ENCODE measurements around the gene MYMK.

MYMK gene

DNA sequence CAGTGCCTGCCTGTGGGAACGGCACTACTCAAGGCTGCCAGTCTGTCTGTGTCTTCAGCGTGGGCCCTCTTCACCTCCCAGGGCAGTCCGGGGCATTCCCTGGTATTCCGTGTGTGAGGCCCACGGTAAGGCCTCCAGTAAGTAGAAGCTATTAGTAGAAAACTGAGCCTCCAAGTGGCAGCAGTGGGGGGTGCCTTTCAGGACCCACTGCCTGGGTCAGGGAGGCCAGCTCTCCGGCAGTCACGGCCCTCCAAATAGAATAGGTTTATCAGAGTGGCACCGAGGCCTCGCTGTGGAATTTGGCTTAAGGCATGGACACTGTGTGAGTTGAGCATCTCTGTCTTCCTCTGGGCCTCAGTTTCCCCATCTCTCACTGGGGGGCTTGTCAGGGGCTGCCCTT lies 32.8 kb upstream of the MYMK start:
- no peak for DNase-seq (ENCODE audit: low spot score)

DNA sequence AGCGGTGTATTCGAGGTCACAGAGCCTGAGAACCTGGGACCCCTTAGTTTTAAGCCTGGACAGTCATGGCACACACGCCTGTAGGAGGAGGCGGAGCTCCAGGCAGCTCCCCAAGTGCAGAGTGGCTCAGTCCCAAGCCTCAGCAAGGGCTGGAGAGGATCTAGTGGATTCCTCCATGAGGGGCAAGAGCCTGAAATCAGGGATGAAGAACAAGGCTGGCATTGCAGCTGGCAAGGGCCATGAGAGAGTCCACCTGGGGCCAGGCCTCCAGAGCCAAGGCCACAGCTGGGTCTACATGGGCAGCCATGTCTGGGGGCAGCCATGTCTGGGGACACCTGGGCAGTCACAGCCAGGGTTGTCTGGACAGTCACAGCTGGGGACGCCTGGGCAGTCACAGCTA lies 31.6 kb upstream of the MYMK start:
- DNase-seq (ENCODE audit: low spot score): no peak

DNA sequence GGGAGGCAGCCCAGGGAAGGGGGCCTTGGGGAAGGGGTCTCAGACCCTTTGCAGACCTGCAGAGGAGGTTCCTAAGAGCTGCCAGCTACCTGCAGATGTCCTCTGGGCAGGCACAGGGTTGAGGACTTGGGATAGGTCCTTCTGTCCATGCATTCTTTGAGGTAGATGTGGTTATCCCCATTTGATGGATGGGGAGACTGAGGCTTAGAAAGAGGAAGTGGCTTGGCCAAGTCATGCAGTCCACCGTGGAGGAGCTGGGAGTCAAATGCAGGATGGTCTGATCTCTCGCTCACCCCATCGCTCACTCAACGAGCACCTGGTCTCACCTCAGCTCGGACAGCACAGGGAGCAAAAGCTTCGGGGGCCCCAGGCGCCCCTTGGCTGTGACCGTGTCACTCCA lies 30.0 kb upstream of the MYMK start:
- no peak for DNase-seq (ENCODE audit: low spot score)

DNA sequence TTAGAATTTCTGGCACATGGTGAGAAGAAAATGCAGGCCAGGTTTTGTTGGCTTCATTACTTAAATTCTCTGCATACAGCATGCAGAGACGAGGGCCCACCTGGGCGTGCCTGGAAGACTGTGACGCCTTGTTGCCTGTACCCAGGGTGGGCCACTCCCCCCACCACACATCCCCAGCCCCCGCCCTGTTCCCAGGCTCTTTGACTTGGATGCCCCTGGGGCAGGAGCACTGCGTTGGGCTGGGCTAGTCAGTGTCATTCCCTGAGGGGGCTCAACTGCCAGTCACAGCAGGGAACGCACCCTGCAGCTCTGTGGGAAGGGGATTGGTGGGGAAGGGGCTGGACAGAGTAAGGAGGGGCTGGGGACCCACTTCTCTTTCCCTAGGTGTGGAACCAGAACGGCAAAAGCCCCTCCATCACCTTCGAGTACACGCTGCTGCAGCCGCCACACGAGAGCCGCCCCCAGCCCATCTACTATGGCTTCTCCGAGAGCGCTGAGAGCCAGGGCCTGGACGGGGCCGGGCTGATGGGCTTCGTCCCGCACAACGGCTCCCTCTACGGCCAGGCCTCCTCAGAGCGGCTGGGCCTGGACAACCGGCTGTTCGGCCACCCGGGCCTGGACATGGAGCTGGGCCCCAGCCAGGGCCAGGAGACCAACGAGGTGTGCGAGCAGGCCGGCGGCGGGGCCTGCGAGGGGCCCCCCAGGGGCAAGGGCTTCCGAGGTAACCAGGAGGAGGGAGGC lies 29.4 kb upstream of the MYMK start:
- DNase-seq (ENCODE audit: low spot score): no peak

DNA sequence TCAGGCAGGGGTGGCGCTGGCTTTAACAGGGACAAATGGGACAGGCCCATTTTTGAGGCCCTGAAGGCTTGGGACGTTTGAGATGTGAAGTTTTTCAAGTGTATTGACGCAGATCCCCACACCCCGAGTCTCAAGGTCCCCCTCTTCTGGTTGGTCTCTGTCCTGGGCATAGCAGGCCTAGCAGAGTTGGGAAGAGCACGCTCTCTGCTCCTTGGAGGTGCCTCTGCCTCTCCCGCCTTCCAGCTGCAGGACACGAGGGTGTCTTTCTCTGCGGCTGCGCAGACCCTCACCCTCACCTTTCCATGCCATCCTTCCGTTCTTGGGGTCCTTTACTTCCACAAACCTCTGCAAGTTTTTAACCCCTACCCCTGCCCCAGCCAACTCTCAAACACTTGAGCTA lies 28.4 kb upstream of the MYMK start:
- DNase-seq (ENCODE audit: low spot score): no peak

DNA sequence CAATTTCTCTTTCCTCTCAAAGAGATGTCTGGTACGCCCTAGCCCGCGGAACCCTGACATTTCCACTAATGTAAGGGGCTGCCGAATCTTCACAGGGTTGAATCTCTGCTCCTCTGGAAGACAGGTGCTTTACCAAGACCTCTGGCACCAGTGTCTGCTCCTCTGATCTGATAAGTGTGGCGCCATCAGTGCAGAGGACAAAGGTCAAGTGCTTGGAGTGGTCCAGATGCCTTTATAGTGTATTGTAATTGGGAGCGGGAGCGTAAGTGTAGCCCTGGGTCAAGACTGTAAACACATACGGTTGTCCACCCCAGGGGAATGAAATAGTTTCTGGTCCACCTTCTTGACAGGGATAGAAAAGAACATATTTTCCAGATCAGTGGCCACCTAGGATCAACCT lies 27.5 kb upstream of the MYMK start:
- DNase-seq (ENCODE audit: low spot score): no peak

DNA sequence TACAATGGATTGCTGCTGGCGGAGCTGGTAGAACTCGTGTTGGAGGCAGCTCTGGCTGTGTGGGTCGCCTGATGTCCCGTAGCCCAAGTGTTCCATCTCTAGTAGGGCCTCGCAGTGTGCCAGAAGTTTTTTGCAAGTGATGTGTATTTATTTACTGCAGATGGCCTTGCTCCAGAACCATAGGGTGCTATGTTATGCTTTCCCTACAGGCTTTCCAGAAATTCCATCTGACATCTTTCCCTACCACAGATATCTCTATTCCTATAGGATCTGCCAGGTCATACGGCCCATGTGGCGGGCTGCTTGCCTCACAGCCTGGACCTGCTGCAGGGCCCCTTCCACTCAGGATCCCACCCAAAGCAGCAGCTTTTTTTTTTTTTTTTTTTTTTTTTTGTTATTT lies 26.7 kb upstream of the MYMK start:
- no peak for DNase-seq (ENCODE audit: low spot score)

DNA sequence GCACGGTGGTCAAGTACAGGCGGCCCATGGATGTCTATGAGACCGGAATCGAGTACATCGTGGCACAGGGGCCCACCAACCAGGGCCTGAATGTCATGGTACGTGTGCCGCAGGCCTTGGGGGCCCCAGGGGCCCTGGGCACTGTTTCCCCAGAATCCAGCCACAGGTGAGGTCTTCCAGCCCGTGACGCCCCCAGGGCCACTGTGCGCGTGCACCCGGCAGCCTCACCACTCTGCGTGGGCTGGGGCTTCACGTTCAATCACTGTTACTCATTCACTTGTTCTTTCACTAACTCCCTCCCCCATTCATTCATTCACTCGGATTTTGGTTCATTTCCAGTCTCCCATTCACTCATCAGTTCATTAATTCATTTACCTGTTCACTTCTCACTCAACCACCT lies 22.4 kb upstream of the MYMK start:
- no peak for DNase-seq (ENCODE audit: low spot score)

DNA sequence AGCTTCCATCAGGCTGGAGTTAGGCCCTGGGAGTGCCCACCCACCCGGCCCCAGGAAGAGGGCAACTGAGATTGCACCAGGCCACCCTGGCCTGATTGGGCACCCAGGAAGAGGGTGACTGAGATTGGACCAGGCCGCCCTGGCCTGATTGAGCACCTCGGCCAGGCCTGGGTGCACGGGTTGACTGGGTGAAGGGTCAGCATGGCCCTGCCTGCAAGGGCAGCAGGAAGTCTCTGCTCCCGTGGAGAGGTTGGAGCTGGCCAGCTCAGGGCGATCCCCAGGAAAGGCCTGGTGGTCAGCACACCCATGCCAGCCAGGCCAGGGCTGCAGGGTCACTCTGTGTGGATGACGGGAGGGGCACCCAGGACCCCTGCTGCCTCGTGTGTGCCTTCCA lies 21.5 kb upstream of the MYMK start:
- DNase-seq (ENCODE audit: low spot score): no peak

DNA sequence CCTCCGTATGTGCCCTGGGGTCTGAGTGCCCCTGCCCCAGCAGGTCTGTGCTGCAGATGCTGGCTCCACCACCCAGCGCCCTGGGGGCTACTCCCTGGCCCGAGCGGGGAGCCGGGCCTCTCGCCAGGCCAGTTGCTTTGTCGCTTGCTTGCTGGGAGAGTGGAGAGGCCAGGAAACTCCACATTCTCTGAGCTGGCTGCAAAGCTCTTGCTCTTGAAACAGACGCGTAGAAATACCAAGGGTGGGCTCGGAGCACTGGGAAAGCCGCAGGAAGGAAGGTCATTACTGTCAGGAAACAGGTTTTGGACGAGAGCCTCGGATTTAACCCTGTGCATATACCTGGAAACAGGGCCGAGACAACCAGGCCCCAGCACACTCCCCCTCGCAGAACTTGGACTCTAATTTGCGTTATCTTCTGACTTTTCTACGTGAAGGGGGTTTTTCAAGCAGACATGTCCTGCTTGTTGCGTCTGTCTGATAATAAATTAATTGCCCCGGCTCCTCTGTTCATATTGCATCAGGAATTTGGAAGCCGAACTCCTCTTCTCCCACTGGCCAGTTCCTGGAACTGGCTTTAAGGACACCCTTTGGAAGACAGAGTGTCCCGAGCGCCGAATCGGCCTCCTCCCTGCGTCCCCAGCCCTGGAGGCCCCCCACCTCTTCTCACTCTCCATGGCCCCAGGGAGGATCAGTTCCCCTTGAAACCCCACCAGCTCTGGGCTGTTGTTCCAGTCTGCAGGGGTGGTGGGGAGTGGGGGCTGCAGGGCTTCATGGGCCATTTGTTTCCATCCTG lies 20.9 kb upstream of the MYMK start:
- DNase-seq (ENCODE audit: low spot score): no peak

DNA sequence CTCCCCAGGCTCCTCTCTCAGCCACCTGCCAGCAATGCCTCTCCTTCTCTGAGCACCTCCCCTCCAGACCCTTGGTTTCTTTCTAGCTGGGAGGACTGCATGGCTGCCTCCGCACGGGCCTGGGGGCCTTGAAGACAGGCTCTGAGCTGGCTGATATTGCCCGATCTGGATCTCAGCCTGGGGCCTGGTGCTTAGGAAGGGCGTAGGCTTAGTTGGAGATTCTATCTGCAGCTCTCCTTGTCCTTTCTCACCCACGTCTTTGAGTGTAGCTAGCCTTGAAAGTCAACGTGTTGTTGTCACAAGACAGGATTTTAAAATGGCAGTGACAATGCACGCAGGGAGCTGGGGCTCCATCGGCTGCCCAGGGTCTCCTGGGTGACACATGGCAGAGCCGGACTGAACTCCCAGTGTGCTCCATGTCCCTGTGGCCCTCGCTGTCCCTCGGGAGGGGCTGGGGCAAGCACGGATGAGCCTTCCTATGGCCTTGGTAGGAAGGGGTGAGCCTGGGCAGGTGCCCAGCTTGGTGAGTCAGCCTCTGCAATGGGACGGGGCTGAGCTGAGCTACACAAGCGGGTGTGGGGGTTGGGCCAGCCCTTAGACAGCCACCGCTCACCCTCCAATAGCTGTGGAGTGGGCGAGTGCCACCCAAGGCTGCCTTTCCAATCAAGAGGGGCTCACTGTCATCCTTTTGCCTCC lies 19.2 kb upstream of the MYMK start:
- DNase-seq (ENCODE audit: low spot score): no peak

DNA sequence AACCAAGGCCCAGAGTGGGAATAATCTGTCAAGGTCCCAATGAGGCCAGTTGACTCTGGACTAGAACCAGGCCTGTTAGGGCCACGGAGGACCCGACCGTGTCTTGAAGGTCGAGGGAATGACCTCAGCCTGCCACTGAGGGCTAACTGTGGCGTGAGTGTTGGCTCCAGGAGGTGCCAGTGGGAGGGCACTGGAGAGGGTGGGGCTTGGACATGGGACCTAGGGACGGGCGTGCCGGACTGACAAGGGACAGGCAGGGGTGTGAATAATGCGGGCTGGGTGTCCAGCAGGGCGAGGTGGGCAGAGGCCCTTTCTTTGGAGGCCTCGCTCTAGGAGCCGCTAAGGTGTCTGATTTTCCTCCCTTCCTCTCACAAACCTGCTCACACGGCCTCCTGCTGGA lies 17.2 kb upstream of the MYMK start:
- DNase-seq (ENCODE audit: low spot score): no peak

DNA sequence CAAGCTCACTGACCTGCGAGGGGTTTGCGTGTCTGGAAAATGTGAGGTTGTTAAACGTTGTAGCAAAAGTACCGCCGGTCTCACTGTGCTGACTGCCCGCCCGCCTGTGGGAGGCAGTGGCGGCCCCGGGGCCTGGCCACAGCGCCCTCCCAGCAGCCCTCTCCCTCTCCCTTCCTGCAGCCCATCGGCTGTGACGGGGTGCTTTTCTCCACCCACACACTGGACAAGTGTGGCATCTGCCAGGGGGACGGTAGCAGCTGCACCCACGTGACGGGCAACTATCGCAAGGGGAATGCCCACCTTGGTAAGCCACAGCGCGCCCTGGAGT lies 15.9 kb upstream of the MYMK start:
- DNase-seq (ENCODE audit: low spot score): no peak

DNA sequence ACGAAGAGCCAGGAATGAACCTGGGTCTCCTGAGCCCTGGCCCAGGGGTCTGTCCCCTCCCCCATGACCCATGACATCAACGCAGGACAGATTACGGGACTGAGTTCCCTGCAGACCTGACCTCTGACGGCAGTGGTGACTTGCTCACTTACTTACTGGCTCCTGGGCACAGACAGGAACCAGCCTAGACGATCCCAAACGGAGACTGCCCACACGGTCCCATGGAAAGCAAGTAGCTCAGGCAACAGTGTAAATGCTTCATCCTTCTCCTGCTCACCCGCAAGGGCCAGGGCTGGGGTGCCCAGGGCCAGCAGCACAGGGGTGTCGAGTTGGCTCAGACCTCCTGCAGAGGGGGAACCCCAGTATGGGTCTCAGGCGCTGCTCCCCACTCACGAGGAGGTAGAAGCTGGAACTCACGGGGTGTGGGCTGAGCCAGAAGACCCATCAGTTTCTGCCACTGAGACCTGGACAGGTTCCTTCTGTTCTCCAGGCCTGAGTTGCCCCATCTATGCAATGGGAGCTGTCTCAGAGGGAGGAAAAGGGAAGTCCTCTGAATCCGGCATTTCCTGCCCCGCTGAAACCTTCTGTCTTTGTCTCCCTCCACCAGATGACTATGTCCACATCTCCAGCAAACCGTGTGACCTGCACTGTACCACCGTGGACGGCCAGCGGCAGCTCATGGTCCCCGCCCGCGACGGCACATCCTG lies 15.4 kb upstream of the MYMK start:
- DNase-seq (ENCODE audit: low spot score): no peak

DNA sequence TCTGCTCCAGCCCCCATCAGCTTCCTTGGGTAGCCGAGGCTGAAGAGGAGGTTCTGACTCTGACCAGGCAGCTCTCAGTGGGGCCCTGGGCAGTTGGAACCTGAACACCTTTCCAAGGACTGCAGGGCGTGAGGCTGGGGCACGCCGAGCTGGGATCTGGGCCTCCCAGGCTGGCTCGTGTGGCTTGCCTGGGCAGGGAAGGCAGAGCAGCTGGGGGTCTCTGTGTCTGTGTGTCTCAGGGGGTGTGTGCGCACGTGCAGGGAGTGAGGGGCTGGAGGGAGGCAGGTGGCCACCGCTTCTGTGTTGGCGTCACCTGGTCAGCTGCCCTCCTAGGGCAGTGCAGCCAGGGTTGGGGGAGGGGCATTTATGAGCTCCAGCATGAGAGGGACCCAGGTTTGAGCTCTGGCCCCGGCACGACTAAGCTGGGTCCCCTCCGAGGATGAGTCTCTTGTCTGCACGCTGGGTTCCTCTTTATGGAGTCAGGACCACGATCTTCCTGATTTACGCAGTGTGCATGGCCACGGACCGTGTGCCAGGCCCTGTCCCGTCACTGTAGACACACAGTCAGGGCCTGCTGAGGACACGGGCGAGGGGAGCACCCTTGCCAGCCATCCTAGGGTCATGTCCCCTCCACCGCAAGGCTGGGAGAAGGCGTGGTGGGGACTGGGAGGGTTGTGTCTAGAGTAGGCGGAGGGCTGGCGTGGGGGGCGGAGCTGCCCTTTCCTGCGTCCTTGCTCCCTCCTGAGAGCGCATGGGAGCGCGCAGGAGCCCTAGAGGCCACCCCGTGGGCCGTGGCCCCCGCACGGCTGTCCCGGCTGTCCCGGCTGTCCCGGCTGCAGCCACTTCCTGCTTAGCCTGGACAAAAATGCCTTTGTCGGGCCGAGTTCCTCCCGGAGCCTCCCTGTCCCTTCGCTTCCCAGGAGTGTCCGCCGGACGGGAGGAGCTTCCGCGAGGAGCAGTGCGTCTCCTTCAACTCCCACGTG lies 14.4 kb upstream of the MYMK start:
- DNase-seq (ENCODE audit: low spot score): no peak

DNA sequence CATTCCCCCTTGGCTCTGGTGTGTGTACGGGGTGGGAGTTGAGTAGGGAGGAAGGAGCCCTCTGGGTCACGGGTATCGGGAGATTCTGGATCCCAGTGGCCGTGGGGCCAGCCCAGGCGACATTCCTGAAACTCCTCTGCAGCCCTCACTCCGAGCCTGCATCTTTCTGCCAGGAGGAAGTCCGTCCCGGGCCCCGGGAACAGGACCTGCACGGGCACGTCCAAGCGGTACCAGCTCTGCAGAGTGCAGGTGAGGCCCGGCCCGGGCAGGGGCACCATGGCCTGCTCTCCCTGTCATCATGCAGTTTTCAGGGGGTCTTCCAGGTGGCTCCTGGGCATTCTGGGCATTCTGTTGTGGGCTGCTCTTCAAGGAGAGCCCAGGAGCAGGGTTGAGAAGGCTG lies 13.4 kb upstream of the MYMK start:
- no peak for DNase-seq (ENCODE audit: low spot score)

DNA sequence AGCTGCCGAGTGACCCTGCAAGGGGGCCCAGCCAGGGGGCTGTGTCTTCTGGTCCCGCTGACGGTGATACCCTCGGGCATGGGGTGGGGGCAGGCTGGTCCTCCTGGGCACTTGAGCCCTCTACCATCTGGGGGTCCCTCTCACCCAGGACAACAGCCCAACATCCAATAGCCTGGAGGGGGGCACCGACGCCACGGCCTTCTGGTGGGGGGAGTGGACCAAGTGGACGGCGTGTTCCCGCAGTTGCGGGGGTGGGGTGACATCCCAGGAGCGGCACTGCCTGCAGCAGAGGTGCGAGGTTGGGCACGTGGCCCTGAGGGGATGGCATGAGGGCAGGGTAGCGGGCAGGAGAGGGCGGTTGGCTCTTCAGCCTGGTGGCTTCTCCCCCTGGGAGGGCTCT lies 12.5 kb upstream of the MYMK start:
- DNase-seq (ENCODE audit: low spot score): no peak

DNA sequence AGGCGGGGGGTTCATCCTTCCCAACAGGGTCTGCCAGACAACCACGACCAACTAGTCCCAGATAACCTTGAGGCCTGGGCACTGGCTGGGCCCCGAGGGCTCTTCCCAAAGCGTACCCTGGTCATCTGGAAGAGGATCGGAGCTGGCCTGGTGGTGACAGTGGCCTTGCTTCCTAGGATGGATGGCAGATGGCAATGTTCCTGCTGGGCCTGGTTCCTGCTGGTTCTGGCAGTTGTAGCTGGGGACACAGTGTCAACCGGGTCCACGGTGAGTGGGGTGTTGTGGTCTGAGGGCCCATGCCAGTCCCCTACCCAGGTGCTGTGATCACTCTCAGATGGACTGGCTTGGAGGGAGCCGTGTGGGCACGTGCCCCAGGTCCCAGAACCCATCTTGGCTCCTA lies 11.8 kb upstream of the MYMK start:
- no peak for DNase-seq (ENCODE audit: low spot score)

DNA sequence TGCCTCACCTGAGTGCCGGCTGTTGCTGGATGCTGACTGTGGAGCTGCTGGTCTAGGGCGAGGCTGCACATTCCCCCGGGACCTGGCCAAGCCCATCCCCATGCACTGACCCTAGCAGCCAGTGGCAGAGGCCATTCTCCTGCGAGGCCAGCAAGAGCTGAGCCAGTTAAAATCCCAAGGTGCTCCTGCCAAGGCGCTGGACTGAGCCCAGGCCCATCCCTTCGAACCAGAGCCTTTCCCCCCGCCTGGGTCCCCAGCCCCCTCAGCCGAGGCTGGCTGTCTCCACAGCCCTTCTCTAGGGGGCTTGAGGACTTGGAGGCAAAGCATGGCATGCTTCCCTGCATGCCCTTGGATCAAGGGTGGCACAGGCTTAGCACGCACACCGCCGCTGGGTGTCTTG lies 11.3 kb upstream of the MYMK start:
- no peak for DNase-seq (ENCODE audit: low spot score)

DNA sequence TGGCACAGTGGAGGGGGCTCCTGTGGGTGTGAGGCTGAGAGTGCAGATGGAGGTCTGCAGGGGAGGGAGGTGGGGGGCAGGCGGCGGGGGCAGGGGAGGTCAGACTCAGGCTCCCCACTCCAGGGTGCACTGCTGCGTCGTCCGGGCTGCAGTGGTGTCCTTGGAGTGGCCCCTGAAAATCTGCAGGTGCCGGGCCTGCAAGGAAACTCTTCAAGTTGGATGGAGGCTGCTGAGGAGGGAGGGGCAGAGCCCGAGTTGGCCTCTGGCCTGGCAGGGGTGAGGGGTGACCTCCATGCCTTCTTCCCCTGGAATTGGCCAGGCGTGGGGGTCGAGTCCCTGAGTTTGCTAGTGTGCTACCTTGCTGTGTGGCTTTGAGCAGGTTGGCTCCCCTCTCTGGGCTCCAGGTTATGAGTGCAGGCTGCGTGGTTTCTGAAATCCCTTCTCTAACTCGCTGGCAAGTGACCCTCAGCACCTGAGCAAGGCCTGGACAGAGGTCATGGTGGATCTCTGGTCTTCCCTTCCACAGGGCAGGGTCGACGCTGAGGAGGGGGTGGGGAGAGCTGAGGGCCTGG lies 10.6 kb upstream of the MYMK start:
- no peak for DNase-seq (ENCODE audit: low spot score)

Measured in CD4-positive, alpha-beta T cell treated with Interleukin-15 for 4 hours (primary cell).